HG03175 (cell line): ENCODE data around the gene SH3RF1.
"Not testable (repeated sequence)": the region's sequence is repeated elsewhere in the genome, so short reads cannot be mapped to it uniquely, and the experiment has no call there.

Experiments used
- ATAC-seq: cut with Tn5 transposase; IDR thresholded peaks from one replicate; pipeline ENCODE4 v1.9.1; 2021; ENCODE audit warnings: mild to moderate bottlenecking, moderate library complexity; ENCODE audit not compliant: unreplicated experiment

SH3RF1 gene

GRCh38 chr4:169229571-169230028 lies 41.2 kb downstream of the SH3RF1 start:
- ATAC-seq: no peak

- no peak for ATAC-seq
Measured at GRCh38 chr4:169228076-169228475, 42.7 kb downstream of the SH3RF1 start.

- no peak for ATAC-seq
Measured at GRCh38 chr4:169226565-169226964, 44.2 kb downstream of the SH3RF1 start.

- no peak for ATAC-seq
Measured at GRCh38 chr4:169225812-169226211, 44.9 kb downstream of the SH3RF1 start.

GRCh38 chr4:169225058-169225751 lies 45.6 kb downstream of the SH3RF1 start:
- no peak for ATAC-seq

- no peak for ATAC-seq
Measured at GRCh38 chr4:169222761-169223160, 48.0 kb downstream of the SH3RF1 start.

- no peak for ATAC-seq
Measured at GRCh38 chr4:169221662-169222061, 49.1 kb downstream of the SH3RF1 start.

GRCh38 chr4:169220854-169221411 lies 49.8 kb downstream of the SH3RF1 start:
- no peak for ATAC-seq

- no peak for ATAC-seq
Measured at GRCh38 chr4:169220447-169220846, 50.3 kb downstream of the SH3RF1 start.

GRCh38 chr4:169219440-169219839 lies 51.3 kb downstream of the SH3RF1 start:
- ATAC-seq: no peak

GRCh38 chr4:169215656-169216055 lies 55.1 kb downstream of the SH3RF1 start:
- peak; percentile 66 for ATAC-seq

GRCh38 chr4:169212981-169213380 lies 57.8 kb downstream of the SH3RF1 start:
- ATAC-seq: no peak

- peak; percentile 85 for ATAC-seq
Measured at GRCh38 chr4:169210504-169211118, 60.1 kb downstream of the SH3RF1 start.

- no peak for ATAC-seq
Measured at GRCh38 chr4:169209388-169209883, 61.3 kb downstream of the SH3RF1 start.

- ATAC-seq: no peak
Measured at GRCh38 chr4:169208516-169208915, 62.2 kb downstream of the SH3RF1 start.

GRCh38 chr4:169208090-169208455 lies 62.7 kb downstream of the SH3RF1 start:
- no peak for ATAC-seq

- no peak for ATAC-seq
Measured at GRCh38 chr4:169207436-169208089, 63.2 kb downstream of the SH3RF1 start.

- ATAC-seq: no peak
Measured at GRCh38 chr4:169205744-169206080, 65.0 kb downstream of the SH3RF1 start.

GRCh38 chr4:169205075-169205743 lies 65.5 kb downstream of the SH3RF1 start:
- no peak for ATAC-seq

- no peak for ATAC-seq
Measured at GRCh38 chr4:169203891-169204290, 66.9 kb downstream of the SH3RF1 start.

GRCh38 chr4:169203278-169203677 lies 67.5 kb downstream of the SH3RF1 start:
- not testable (repeated sequence) for ATAC-seq
